ENCODE data around the gene ZCCHC17.

Gene ZCCHC17
- long read RNA-seq, transcript ZCCHC17-201 (8 exons, 1,605 nt) = major isoform, 22 of 40 reads
- long read RNA-seq, partial matches to known transcripts = 2 of 40 reads
- long read RNA-seq, other reads (novel, unspliced or antisense) = 11 of 40 reads

GRCh38 chr1:31296486-31297276, at the start of gene ZCCHC17, which contains the start of gene SNRNP40:
ZCCHC17 (plus strand) TSS chr1:31297032; CDS start chr1:31310099, 13,067 bp downstream.
SNRNP40 (minus strand) TSS chr1:31296788; CDS start chr1:31296751, 37 bp downstream.
- H3K27ac ChIP-seq (replicated peaks) = peak within 1 kb of the TSS; percentile 90
- peak; percentile 98 to 99 for DNase-seq (ENCODE audit: low read depth in 1 of 2, low spot score in 1 of 2)
- H3K4me3 ChIP-seq (replicated peaks; ENCODE audit: insufficient read depth, low read length) = peak within 1 kb of the TSS; percentile 98
- TF ChIP-seq, protein P1, sequence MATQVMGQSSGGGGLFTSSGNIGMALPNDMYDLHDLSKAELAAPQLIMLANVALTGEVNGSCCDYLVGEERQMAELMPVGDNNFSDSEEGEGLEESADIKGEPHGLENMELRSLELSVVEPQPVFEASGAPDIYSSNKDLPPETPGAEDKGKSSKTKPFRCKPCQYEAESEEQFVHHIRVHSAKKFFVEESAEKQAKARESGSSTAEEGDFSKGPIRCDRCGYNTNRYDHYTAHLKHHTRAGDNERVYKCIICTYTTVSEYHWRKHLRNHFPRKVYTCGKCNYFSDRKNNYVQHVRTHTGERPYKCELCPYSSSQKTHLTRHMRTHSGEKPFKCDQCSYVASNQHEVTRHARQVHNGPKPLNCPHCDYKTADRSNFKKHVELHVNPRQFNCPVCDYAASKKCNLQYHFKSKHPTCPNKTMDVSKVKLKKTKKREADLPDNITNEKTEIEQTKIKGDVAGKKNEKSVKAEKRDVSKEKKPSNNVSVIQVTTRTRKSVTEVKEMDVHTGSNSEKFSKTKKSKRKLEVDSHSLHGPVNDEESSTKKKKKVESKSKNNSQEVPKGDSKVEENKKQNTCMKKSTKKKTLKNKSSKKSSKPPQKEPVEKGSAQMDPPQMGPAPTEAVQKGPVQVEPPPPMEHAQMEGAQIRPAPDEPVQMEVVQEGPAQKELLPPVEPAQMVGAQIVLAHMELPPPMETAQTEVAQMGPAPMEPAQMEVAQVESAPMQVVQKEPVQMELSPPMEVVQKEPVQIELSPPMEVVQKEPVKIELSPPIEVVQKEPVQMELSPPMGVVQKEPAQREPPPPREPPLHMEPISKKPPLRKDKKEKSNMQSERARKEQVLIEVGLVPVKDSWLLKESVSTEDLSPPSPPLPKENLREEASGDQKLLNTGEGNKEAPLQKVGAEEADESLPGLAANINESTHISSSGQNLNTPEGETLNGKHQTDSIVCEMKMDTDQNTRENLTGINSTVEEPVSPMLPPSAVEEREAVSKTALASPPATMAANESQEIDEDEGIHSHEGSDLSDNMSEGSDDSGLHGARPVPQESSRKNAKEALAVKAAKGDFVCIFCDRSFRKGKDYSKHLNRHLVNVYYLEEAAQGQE (IDR thresholded peaks at IDR 0.05; ENCODE audit: insufficient replicate concordance, low read depth) = peak; percentile 22
- TF ChIP-seq POLR2AphosphoS5 (IDR thresholded peaks at IDR 0.05; ENCODE audit: low read depth) = peak; percentile 83
- TF ChIP-seq, protein P2, sequence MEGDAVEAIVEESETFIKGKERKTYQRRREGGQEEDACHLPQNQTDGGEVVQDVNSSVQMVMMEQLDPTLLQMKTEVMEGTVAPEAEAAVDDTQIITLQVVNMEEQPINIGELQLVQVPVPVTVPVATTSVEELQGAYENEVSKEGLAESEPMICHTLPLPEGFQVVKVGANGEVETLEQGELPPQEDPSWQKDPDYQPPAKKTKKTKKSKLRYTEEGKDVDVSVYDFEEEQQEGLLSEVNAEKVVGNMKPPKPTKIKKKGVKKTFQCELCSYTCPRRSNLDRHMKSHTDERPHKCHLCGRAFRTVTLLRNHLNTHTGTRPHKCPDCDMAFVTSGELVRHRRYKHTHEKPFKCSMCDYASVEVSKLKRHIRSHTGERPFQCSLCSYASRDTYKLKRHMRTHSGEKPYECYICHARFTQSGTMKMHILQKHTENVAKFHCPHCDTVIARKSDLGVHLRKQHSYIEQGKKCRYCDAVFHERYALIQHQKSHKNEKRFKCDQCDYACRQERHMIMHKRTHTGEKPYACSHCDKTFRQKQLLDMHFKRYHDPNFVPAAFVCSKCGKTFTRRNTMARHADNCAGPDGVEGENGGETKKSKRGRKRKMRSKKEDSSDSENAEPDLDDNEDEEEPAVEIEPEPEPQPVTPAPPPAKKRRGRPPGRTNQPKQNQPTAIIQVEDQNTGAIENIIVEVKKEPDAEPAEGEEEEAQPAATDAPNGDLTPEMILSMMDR (IDR thresholded peaks at IDR 0.05; ENCODE audit: insufficient read depth, low read length) = no peak
- peak; percentile 41 for TF ChIP-seq GABPA (IDR thresholded peaks at IDR 0.05; ENCODE audit: low read depth)
- no peak for TF ChIP-seq SPI1 (IDR thresholded peaks at IDR 0.05; ENCODE audit: borderline replicate concordance, low read depth)
- H3K27me3 ChIP-seq (ENCODE audit: insufficient read depth, poor library complexity, severe bottlenecking) = no peaks in the 10 kb centered on the region

DNA sequence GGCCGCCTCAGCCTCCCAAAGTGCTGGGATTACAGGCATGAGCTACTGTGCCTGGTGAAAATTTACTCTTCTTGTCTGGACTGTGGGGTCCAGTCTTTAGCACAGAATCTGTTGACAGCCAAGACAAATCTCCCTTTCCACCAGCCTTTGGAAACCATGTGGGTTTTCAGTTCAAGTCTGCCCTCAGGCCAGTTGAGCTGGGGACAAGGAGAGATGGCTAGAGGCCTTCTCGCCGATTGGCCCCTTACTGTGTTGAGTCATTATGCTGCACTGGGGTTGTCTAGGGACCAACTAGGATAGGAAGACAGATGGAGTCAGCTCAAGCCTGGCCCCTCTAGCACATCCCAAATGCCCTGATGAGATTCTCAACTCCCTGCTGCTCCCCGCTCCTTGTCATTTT, 48.6 kb upstream of the ZCCHC17 start:
- TF ChIP-seq GABPA (IDR thresholded peaks at IDR 0.05; ENCODE audit: low read depth) = no peak
- TF ChIP-seq, protein P2 (IDR thresholded peaks at IDR 0.05; ENCODE audit: insufficient read depth, low read length) = no peak
- TF ChIP-seq SPI1 (IDR thresholded peaks at IDR 0.05; ENCODE audit: borderline replicate concordance, low read depth) = no peak
- no peak for TF ChIP-seq POLR2AphosphoS5 (IDR thresholded peaks at IDR 0.05; ENCODE audit: low read depth)
- TF ChIP-seq, protein P1 (IDR thresholded peaks at IDR 0.05; ENCODE audit: insufficient replicate concordance, low read depth) = no peak
- no peak for DNase-seq (ENCODE audit: low read depth in 1 of 2, low spot score in 1 of 2)
- Histone ChIP-seq H3K27ac (replicated peaks) (no peak overlapping the region), H3K27me3 (ENCODE audit: insufficient read depth, poor library complexity, severe bottlenecking) (no peaks in the 10 kb centered on the region), H3K4me3 (replicated peaks; ENCODE audit: insufficient read depth, low read length) (no peak overlapping the region)

DNA sequence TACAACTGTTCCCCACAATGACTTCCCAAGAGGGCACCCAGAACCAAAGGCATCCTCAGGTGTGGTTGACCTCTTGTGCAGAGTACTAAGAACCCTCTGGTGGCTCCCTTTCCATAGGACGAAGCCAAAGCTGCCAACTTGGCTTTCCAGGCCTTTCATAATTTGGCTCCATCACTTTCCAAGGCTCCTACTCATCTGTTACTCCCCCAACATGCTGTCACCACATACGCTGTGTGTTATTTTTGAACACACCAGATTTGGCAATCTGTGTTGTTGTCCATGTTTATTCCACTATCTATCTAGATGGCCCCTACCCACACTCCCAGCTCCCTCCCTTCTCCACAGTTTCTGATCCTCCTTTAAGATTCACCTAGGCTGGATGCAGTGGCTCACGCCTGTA, 47.0 kb upstream of the ZCCHC17 start:
- Histone ChIP-seq H3K4me3 (replicated peaks; ENCODE audit: insufficient read depth, low read length) (no peak overlapping the region), H3K27ac (replicated peaks) (no peak overlapping the region), H3K27me3 (ENCODE audit: insufficient read depth, poor library complexity, severe bottlenecking) (no peaks in the 10 kb centered on the region)
- DNase-seq (ENCODE audit: low read depth in 1 of 2, low spot score in 1 of 2) = no peak
- TF ChIP-seq, protein P2 (IDR thresholded peaks at IDR 0.05; ENCODE audit: insufficient read depth, low read length) = no peak
- no peak for TF ChIP-seq GABPA (IDR thresholded peaks at IDR 0.05; ENCODE audit: low read depth)

Measured in HL-60 (cell line).